Stimulated activated CD8-positive, alpha-beta memory T cell treated with anti-CD3 and anti-CD28 coated beads, Interleukin-12 subunit alpha, Interleukin-12 subunit beta, amount 100 ng/mL, for 1 hour (primary cell): ENCODE measurements around the gene BCL6B.

Experiments used
- DNase-seq: peaks from one replicate; pipeline ENCODE4 v3.0.0-alpha.2; 2020; ENCODE audit warnings: low read depth

BCL6B gene

GRCh38 chr17:7007143-7007542 is 15.7 kb upstream of the BCL6B start:
- no peak for DNase-seq

DNA sequence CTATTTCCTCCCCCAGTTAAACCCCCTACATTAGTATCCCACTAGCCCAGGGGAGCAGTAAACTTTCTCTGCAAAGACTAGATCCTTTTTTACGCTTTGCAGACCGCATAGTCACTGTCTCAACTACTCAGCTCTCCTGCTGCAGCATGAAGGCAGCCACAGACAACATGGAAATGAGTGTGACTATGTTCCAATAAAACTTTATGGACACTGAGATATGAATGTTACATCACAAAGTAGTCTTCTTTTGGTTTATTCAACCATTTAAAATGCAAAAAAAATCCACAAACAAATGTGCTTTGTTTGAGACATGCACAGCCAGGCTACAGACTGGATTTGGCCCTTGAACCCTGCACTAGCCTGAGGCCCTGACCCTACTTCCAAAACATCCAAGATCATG is 12.3 kb upstream of the BCL6B start:
- DNase-seq, result no peak

DNA sequence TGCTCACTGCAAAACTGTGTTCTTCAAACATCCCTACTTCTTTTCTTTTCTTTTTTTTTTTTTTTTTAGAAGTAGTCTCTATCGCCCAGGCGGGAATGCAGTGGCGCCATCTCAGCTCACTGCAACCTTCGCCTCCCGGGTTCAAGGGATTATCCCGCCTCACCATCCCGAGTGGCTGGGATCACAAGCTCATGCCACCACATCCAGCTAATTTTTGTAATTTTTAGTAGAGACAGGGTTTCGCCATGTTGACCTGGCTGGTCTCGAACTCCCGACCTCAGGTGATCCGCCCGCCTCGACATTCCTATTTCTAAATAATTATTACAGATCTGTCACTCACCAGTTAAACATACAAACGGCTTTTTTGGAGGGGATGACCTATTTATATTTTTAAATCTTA is 11.4 kb upstream of the BCL6B start:
- DNase-seq, result no peak

DNA sequence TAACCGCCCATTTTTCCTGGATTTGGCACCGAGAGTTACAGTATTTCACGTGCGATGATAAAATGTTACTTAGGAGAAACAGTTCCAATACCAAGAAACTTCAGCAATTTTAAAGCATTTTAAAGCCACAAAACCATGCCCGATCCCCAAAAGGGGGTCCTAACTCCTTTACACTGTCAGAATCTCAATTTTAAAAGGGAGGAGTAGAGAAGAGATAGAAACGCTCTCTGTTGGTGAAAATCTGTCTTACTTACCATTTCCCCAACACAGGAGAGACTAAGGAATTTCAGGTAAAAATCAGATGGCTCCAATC is 11.0 kb upstream of the BCL6B start:
- DNase-seq, result no peak

DNA sequence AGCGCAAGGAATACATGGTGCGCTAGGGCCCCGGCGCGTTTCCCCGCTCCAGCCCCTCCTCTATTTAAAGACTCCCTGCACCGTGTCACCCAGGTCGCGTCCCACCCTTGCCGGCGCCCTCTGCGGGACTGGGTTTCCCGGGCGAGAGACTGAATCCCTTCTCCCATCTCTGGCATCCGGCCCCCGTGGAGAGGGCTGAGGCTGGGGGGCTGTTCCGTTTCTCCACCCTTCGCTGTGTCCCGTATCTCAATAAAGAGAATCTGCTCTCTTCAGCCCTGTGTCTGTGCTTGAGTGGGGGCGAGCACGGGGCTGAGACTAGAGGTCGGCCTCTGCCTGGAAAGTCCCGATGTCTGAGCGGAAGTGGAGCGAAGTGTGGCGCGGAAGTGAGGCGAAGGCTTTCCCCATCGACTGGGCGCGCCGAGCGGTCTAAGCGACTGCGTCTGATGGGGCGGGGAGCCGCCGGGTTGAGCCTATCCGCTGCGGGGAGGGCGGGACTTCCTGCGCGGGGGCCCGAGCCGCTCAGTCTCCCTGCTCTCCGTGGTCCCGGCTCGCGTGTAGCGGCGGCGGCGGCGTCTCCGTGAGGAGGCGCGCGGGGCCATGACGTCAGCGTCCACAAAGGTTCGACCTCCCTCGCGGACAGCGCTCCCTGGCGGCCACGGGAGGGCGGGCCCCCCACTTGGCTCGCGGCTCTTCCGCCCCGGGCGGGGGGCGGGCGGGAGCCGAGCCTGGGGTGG is 8.4 kb upstream of the BCL6B start:
- DNase-seq, result peak; percentile 92

GRCh38 chr17:7014995-7015958 is 7.6 kb upstream of the BCL6B start:
- peak; percentile 63 for DNase-seq

DNA sequence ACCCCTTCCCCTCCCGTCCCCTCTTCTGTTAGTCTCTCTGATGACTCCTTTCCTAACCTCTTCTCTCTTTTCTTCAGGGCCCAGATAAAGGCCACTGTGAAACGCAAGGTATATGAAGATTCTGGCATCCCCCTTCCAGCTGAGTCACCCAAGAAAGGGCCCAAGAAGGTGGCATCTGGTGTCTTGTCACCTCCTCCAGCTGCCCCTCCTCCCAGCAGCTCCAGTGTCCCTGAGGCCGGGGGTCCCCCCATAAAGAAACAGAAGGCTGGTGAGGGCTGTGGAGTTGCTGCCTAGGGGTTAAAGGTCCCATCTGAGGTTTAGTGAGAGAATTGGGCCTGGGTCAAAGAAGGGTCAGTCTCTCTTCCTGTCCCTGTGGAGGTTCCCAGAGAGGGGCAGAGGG is 6.4 kb upstream of the BCL6B start:
- no peak for DNase-seq

GRCh38 chr17:7016886-7017826 is 5.7 kb upstream of the BCL6B start:
- no peak for DNase-seq

- no peak for DNase-seq
These were observed 5.0 kb upstream of the BCL6B start for GRCh38 chr17:7017827-7018200.

DNA sequence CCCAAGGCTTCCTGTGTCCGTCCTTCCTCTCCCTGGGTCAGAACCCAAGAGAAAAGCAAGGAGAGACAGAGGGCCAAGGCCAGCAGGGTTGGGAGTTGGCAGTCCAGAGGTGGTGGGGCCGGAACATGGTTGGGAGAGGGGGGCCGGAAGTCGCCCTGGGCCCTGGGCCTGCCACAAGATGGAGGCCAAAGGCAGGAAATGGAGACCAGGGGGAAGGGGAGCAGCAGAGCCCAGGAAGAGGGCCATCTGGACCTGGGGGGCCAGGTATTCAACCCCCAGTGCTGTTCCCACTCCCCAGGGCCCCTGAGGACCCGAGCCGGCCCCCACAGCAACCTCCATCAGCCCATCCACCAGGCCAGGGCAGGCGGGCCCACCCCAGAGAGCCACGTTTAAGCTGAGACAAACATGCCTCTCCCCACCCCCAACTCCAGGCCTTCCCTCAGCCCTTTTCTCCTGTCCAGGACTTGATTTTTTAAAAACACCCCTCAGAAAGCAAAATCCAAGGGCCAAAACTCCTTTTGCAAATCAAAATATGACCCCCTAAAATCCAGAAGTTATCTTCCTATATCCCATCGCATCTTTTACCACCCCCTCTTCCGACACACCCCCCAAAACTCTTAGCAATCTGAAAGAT is 4.4 kb upstream of the BCL6B start:
- no peak for DNase-seq

DNA sequence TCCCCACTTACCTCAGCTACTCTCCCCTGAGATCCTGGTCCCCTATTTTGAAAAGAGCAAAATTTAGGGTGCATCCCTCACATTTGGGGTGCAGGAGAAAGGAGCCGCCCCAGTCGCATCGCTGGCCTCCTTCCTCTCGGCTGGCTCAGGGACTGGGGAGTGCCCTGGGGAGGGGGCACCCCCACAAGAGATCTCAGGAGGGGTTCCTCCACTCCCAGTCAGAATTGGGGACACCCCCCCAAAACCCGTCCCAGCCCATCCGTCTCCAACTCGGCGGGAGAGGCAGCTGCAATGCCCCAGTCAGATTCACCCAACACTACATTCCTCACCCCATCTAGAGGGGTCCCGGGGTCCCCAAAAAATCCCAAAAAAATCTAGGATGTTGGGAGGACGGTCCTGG is 3.5 kb upstream of the BCL6B start:
- no peak for DNase-seq

DNA sequence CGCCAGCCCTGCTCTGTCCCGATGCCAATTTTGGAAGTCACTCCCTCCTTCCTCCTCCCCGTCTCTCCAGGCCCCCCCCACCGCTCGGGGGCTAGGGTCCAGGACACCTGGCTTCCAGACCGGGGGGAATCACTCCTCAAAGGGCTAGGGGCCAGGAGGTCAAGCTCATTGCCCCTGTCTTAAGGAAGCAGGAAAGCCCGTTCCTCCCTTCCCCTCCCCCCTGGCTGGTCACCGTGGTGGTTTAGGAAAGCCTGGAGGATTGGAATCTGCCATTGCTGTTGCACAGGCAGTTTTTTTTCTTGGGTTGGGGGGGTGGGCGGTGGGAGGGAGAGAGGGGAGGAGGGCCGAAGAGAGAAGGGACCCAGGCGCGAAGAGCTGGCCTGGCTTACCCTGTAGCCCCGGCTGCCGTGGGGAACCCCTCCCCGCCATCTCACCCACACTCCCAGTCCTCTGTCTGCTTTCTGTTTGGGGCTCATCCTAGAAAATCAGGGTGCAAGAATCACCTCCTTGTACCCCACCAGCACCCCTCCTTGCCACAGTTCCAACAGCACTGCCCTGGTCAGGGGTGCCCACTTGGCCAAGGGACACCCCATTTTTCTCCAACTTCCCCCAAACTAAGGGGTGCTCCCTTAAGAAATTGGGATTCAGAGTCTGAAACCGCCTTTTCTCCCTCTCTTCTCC is 2.9 kb upstream of the BCL6B start:
- DNase-seq, result no peak

DNA sequence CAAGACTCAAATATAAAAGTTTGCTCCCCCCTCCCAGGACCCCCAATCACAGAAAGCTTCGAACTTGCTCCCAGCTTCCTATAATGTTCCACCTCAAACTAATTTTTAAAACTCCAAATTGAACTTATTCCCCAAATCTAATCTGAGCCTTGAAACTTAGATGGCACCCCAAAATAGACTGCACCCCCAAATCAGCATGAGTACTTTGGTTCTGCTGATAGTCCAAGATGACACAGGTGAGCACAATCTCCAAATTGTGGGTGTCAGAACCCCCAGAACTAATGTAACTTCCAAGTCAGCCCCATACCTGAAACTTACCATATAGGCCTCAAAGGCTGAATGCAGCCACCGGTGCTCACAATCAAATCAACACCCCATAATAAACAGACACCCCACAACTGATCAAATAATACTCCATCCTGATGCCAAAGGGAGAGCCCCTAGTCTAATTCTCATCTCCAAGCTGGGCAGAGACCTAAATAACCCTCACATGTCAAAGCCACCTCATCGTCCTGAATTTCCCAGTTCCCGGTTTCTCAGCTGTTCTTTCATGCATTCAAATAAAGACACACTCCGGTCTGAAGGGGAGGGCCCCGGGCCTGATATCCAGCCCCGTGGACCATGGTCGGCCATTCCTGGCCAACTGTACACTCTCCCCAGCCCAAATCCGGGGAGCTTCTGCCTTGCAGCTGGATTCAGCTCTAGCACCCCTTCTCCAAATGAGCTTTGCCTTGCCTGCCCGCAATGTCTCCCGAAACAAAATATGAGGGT is 1.8 kb upstream of the BCL6B start:
- no peak for DNase-seq

GRCh38 chr17:7021993-7022778 is 664 bp upstream of the BCL6B start:
- DNase-seq, result peak; percentile 65

- DNase-seq, result peak; percentile 85
These were observed 939 bp downstream of the BCL6B start for GRCh38 chr17:7023576-7024401.

- no peak for DNase-seq
These were observed 1.5 kb downstream of the BCL6B start for GRCh38 chr17:7024402-7024785.

- DNase-seq, result no peak
These were observed 2.4 kb downstream of the BCL6B start for GRCh38 chr17:7025245-7025644.

DNA sequence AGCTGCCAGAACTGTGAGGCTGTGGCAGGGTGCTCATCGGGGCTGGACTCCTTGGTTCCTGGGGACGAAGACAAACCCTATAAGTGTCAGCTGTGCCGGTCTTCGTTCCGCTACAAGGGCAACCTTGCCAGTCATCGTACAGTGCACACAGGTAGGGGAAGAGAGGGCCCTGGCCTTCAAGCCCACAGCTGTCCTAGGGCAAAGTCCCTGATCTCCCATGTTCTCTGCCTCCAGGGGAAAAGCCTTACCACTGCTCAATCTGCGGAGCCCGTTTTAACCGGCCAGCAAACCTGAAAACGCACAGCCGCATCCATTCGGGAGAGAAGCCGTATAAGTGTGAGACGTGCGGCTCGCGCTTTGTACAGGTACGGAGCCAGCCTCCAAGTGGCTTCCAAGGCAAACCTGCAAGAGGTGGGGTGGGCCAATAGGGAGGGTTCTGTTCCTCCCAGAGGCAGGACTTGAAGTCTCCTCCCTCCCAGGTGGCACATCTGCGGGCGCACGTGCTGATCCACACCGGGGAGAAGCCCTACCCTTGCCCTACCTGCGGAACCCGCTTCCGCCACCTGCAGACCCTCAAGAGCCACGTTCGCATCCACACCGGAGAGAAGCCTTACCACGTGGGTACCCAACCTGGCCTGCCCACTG is 3.7 kb downstream of the BCL6B start:
- no peak for DNase-seq
